HG02981 (cell line): Measurements from ENCODE around the gene BDH1.
"Not testable (repeated sequence)": the region's sequence is repeated elsewhere in the genome, so short reads cannot be mapped to it uniquely, and the experiment has no call there.

Source experiments
- ATAC-seq: cut with Tn5 transposase; IDR thresholded peaks from one replicate; pipeline ENCODE4 v1.9.1; 2021; ENCODE audit warnings: mild to moderate bottlenecking, moderate library complexity; ENCODE audit not compliant: unreplicated experiment

The BDH1 gene

DNA sequence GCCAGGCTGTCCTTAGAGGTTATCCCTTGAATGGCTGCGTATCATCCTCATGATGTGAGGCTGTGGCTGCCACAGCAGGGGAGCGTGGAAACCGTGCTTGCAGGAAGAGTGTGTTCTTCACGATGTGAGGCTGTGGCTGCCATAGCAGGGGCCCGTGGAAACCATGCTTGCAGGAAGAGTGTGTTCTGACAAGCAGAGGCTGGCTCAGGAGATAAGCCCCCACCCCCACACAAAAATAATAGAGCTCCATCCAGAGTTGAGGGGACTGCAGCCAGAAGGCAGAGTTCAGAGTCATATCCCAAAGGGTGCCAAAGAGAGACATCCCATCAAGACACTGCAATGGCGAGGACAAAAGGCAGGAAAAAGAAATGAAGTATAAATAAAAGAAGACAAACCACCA, 22.6 kb upstream of the BDH1 start:
- ATAC-seq: no peak

DNA sequence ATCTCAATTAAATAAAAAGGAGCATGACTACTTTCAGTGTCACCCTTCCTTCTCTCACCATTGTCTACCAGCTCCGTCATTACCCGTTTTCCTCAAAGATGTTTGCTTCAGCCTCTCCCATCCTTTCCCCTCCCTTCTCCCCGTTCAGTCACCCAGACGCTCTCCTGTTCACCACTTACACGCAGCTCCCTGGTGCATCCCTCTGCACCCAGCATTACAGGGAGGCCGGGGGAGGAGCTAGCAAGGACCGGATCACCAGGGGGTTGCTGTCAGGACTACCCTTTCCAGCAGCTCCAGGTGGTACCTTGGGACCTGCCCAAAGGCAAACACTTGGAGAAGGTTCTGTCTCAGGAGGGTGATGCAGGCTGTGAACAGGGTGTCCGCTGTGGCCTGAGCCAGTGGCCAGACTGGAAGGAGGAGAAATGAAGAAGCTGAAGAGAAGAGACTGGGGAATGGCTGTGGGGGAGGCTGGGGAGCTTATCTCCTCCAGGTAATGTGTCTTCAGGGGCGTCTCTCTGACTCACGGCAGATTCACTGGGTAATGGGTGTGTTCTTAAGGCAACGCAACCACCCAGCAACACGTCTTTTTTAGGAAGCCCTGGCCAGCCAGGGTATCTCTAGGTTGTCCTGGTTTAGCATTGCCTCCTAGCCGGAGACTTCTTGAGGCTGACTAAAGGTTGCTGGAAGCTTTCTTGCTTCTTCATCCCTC, 21.8 kb upstream of the BDH1 start:
- no peak for ATAC-seq

DNA sequence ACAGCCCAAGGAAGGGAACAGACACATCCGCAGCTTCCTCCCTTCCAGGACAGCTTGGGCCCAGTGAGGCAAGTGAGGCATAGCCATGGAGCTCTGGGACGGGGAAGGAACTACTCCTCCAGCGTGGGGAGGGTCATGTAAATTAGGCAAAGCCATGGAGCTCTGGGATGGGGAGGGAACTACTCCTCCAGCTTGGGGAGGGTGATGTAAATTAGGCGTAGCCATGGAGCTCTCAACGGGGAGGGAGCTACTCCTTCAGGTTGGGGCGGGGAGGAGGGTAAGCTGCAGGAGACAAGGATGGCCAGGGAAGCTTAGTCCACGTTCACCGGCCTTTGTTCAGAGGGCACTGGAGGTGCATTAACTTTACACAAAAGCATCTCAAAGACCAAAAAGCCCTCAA, 21.1 kb upstream of the BDH1 start:
- ATAC-seq: no peak

DNA sequence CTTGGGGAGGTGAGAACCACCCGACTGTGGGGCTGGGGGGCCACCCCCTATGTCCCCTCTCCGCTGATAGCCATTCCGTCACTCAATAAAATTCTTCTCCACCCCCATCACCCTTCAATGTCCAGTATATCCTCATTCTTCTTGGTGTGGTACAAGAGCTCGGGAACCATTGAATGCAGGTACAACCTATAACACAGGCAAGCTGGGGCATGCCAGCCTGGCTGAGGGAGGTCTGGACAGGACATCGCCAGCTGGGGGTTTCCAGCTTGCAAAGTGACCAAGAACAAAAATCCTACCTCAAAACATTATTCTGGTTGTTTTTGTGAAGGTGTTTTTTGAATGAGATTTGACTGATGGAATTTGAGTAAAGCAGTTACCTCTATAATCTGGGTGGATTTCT, 19.6 kb upstream of the BDH1 start:
- no peak for ATAC-seq

DNA sequence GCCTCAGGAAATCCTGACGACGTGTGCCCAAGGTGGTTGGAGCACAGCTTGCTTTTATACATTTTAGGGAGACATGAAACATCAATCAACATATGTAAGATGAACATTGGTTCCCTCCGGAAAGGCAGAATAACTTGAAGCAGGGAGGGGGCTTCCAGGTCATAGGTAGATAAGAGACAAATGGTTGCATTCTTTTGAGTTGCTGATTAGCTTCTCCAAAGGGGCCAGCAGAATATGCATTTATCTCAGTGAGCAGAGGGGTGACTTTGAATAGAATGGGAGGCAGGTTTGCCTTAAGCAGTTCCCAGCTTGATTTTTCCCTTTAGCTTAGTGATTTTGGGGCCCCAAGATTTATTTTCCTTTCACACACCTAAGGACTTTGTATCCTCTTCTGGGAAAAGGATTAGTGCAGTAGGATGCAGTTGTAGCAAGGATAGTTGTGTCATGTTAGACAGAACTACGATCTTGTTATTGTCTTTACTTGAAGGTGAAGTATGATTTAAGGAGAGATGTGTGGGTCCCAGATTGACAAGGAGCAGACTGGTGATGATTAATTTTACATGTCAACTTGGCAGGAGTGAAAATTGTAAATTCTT, 18.7 kb upstream of the BDH1 start:
- not testable (repeated sequence) for ATAC-seq

DNA sequence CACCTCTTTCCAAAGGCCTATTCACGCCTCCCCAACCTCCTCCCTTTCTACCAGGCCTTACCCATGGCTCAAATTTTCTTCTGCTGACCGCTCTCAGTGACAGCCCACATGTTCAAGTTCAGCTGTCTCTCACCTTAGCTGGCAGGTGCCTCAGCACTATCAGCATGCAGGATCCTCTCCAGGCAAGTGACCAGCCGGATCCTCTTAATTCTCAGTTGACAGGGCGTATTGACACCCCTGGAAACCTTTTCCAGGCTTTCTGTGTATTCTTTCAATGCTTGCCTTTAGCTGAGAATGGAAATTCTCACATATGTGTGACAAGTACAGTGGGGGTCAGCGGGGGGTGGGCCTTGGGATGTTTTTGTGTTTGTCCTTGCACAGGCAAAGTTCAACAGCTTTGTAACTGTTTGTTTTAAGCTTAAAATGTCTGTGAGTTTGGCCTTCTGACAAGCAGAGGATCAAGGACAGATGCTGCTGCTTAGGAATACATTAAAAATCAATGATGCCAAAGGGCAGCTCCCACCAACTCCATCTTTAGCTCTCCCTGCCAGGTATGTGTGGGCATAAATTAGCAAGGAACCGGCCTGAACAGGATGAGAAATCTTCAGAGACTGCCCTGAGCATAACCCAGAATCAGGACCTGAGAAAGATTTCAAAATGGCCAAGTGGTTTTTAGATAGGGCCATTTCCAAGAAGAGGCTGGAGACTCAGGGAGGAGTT, 17.4 kb upstream of the BDH1 start:
- no peak for ATAC-seq

DNA sequence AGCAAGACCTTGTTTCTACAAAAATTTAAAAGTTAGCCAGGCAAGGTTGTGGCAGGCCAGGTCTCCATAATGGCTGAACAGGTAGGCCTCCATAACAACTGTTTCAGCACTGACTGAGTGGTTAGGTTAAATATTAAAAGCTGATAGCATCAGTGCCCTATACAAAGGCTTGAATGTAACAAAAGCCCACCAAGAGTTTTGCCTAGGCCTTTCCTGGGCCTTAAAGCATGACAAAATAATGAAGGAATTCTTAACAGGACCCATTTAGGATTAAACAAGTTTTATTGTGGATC, 16.1 kb upstream of the BDH1 start:
- ATAC-seq: not testable (repeated sequence)

DNA sequence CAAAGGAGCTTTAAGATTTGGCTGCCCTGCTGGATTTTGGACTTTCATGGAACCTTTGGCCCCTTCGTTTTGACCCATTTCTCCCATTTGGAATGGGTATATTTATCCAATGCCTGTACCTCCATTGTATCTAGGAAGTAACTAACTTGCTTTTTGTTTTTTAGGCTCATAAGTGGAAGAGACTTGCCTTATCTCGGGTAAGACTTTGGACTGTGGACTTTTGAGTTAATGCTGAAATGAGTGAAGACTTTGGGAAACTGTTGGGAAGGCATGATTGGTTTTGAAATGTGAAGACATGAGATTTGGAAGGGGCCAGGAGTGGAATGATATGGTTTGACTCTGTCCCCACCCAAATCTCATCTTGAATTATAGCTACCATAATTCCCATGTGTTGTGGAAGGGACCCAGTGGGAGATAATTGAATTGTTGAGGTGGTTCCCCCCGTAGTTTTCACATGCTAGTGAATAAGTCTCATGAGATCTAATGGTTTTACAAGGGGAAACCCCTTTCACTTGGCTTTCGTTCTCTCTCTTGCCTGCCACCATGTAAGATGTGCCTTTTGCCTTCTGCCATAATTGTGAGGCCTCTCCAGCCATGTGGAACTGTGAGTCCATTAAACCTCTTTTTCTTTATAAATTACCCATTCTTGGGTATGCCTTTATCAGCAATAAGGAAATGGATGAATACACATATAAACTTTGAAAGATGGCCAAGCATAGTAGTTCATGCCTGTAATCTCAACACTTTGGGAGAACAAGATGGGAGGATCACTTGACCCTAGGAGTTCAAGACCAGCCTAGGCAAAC, 15.5 kb upstream of the BDH1 start:
- ATAC-seq: not testable (repeated sequence)

DNA sequence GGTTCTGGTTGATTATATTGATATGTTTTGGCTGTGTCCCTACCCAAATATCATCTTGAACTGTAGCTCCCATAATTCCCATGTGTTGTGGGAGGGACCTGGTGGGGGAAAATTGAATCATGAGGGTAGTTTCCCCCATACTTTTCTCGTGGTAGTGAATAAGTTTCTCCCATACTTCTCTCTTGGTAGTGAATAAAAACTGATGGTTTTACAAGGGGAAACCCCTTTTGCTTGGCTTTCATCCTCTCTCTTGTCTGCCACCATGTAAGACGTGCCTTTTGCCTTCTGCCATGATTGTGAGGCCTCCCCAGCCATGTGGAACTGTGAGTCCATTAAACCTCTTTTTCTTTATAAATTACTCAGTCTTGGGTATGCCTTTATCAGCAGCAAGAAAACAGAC, 13.7 kb upstream of the BDH1 start:
- not testable (repeated sequence) for ATAC-seq

DNA sequence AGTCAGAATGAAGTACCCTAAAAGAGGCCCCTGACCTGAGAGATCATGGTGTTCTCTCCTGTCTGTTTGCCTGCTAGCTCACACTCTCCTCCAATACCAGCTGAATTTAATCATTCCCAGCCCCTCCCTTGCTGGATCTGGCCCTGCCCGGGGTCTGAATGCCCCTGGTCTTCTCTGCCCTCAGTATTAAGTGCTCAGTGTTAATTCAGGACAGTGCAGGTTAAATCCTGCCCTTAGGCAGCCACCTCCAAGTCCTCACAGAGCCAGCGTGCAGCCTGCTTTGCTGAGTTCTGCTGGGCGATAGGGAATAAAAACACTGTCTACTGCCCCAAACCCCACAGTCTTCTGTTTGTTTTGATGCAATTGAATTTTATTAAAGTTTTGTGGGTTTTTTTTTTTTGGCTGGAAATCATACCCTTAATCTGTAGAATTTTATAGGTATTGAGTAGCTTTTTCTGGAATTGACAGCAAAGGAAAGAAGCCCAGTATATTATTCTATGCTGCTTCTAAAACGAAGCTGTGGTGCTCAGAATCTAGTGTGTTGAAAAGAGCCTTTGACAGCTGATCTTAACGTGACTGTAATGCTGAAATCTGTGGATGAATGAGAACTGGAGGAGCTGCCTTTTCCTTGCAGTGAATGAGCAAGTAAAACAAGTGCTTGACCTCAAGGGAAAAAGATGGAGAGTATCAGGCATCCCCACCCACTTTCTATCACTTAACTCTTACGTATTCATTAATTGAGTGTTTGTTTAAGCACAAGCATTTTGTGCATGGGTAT, 12.3 kb upstream of the BDH1 start:
- ATAC-seq: no peak

DNA sequence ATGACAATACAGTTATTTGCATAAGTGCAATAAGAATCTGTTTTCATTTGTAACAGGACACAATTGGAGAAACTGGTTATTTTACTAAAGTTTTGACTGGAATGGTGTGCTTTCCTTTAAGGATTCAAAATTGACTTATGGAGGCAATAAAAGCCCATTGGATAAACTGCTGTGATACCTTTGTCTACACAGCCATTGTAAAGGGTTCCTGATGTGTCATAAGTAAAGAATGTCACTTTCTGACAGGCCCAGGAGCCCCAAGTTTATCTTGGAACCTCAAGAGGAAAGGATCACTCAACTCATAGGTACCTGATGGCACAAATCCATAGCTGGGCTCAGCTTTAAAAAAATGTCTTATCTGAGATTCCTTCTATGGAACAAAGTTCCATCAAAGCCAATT, 10.4 kb upstream of the BDH1 start:
- ATAC-seq: not testable (repeated sequence)

DNA sequence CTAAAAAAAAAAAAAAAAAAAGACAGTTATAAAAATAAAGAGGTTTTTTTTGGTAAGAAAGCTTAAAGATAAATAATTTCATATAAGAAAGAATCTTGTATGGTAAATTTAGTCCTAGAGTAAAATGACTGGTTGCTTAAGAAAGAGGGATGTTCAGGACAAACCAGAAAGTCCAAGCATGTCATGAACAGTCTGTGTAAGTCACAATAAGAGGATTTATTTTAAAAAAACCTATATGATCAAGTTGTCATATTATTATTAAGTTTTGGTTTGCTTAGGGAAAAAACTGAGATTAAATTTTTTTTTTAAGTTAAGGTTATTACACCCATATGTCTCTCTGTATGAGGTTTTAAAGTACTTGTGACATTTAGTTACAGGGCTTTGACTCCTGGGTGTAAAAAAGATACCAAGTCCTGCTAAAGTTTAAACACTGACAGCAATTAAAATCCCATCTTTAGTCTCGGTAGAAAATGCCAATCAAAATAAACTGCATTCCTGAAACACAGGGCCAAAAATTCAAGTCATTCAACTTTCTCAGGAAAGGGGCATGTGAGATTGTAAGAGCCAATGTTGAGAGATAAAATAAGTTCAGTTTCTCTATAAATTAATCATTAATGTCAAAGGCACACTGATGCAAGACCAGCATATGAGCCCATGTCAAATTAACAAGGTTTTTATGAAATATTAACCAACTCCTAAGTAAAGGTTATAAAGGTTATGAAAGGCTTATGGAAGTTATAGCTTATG, 8.5 kb upstream of the BDH1 start:
- ATAC-seq: no peak

DNA sequence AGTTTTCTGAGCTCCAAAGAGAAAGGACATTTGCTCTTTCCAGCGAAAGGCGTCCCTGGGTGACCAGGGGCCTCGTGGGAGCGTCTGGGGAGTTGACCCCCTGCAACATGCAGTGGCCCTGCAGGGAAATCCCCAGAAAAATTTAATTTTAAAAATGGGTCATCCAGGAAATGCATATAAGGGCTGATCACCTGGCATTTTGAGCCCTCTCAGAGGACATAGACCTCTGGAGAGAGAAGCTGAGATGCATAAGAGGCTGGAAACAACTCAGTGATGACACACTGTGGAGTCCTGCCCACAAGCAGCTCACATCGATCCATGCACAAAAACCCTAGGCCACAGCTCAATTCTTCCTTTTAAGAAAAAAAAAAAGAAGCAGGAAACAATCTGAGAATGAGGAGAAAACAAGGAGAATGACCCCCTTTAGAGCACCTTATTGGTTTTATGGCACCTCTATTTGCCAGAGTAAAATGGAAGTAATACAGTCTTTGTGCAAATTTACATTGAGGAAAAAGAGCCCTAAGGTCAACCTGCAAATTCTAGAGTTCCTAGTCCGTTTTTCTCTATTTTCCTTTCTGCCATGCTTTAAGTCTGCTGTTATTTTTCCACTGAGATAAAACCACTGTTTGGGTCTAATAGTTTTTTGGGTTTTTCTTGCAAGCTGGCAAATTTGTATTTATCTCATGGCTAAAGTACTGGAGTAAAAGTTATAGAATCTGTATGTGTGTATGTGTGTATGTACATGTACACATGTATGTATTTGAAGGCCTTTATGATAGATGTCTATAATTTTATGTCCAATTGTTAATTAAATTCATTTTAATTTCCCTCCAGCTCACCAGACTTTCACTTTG, 6.9 kb upstream of the BDH1 start:
- ATAC-seq: no peak

DNA sequence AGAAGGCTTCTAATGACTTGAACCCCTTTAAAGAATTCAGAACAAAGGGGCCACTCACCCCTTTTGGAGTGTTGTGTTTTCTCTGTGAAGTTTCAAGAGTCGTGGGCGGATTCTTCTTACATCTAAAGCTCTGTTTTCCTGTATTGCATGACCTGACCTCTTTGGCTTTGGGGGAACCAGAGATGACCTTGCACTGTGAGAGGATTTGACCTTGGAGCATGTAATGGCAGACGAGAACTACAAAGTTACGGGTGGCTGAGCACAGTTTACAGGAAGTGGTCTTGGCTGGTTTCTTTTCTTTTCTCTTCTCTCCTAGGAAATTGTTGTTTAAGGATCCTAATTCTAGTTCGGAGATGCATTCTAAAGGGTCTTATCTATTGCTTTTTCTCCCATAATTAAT, 6.2 kb upstream of the BDH1 start:
- no peak for ATAC-seq

DNA sequence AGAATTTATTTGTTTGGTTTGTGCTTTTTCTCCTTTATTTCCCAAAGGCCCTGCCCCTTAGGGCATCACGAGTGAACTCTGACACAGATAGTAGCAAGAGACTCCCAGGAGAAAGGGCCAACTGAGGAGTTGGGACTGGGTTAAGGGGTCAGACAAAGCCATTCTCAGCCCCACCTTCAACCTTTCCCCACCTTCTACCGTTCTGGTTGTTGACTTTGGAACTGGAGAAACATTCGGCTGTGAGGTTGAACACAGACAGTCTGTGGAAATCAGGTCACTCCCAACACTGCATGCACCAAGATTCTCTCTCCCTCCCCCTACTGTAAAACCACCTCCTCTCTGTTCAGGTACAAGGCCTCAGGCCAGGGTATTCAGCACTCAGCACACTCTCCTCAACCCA, 3.9 kb upstream of the BDH1 start:
- no peak for ATAC-seq

DNA sequence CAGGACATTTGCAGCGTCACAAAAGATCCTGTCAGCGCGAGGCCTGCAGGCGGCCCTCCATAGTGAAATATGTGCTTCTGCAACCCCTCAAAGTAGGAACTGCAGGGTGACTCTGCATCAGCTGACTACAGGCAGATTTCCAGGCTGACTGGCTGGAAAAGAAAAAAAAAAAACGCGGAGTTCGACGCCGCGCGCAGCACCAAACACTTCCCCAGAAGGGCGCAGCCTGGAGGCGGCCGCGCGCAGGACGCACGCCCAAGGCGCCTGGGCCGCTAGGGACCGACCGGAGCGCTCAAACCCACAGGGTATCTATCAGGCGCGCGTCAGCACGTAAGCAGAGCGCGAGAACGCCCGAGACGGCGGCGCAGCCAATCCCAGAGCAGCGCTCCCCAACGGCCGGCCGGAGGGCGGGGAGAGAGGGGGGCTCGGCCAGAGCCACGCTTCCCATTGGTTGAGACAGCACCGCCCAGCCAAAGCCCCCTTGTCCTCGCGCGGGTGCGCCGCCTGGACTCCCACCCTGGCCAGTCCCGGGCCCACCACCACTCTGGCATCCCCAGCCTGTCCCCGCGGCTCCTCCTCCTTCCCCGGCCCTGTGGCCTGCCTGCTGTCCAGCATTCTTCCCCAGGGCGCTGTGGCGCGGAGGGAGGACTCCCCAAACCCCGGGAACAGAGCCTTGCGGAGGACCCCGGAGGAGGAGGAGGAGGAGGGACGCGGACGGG, 1.0 kb downstream of the BDH1 start:
- peak; percentile 95 for ATAC-seq

DNA sequence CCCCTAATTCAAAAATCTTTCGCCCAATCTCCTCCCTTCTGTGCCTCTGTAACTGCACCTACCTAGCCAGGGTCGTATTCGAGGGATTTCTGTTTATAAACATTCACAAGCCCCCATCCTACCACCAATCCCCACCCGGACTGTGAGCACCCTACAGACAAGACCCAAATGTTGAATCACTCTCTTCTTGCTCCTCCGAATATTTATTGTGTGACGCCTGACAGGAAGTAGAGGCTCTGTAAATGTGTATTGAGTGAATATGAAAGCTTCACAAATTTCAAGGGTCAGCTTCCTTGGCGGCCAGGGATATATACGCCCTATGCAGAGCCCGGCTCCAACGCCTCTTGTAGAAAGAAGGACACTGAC, 1.6 kb downstream of the BDH1 start:
- ATAC-seq: no peak

DNA sequence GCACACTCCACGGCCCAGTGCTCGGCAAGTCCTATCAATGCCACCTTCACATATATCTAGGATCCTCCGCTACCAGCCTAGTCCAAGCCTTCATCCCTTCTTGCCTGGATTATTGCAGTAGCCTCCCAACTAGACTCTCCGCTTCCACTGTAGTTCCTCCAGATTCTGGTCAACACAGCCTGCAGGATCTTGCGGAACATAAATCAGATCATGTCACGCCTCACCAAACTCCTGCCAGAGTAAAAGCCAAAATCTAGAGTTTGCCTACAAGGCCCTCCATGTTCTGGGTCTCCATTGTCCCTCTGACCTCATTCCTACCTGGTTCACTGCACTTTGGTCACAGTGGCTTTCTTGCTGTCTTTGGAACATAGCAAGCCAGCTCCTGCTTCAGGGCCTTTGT, 3.6 kb downstream of the BDH1 start:
- no peak for ATAC-seq

DNA sequence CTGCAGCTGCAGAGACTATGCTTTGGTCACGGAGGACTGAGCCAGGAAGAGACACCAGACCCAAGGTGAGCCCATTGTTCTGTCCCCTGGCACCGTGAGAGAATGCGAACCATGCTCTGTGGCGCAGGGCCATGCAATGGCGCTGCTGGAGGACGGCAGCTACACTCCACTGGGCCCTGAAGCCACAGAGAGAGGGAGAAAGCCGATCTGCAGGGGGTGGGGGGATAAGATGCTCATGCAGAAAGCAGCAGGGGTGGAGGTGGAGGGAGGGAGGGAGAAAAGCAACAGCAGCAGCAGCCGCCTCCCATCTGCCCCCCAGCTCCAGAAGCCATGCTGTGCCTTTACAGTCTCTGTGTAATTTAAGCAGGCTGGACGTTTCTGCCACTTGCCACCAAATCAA, 5.3 kb downstream of the BDH1 start:
- no peak for ATAC-seq
